Naive thymus-derived CD4-positive, alpha-beta T cell (primary cell): Measurements from ENCODE around the gene ELK3. TPM values are rescaled to one million over a fixed set of nuclear protein-coding genes. Genes with fewer than 3 reads are reported as not detected.

Source experiments
- ATAC-seq: fragments of 150-1000 bp; cut with Tn5 transposase; 2 replicates; pipeline ENCODE4 v1.10.0; 2021; ENCODE audit warnings: mild to moderate bottlenecking, moderate library complexity
- CTCF ChIA-PET: fragments of 350-600 bp; sonication (Branson Sonifier 250); formaldehyde crosslinking; loops from one replicate; lab custom pipeline; 2021; ENCODE audit warnings: antibody characterized with exemption; lab: Charles Lee
- POLR2A ChIA-PET: fragments of 350-600 bp; sonication (Branson Sonifier 250); formaldehyde crosslinking; loops from one replicate; lab custom pipeline; 2021; ENCODE audit warnings: antibody characterized with exemption, inconsistent platforms; lab: Charles Lee
- DNase-seq, 9 donors: peaks; one replicate each; pipeline versions ENCODE4 v3.0.0 to v3.0.0-alpha.2; 2020 to 2022; ENCODE audit warnings: mixed read lengths in 1 of 9
- H3K27ac ChIP-seq: one replicate; pipeline ENCODE4 v1.7.0; 2013; ENCODE audit warnings: mild to moderate bottlenecking, low read depth, low read length, moderate library complexity
- H3K27me3 ChIP-seq, 2 donors: one replicate each; pipeline ENCODE4 v1.7.0; 2013; ENCODE audit warnings: low read length in 2 of 2, mild to moderate bottlenecking in 2 of 2, moderate library complexity in 2 of 2; ENCODE audit not compliant: control insufficient read depth in 2 of 2, insufficient read depth in 2 of 2
- H3K36me3 ChIP-seq, 3 experiments: 1 replicate in 2 of 3; 2 replicates in 1 of 3; pipeline ENCODE4 v1.7.0; 2013; ENCODE audit warnings: low read length in 3 of 3, mild to moderate bottlenecking in 3 of 3, moderate library complexity in 1 of 3; ENCODE audit not compliant: insufficient read depth in 3 of 3, control insufficient read depth in 2 of 3
- H3K4me1 ChIP-seq, 2 donors: one replicate each; pipeline ENCODE4 v1.7.0; 2013; ENCODE audit warnings: low read length in 2 of 2, mild to moderate bottlenecking in 2 of 2, moderate library complexity in 1 of 2; ENCODE audit not compliant: control insufficient read depth in 2 of 2, insufficient read depth in 2 of 2
- H3K4me3 ChIP-seq: 2 replicates; pipeline ENCODE4 v1.7.0; 2013; ENCODE audit warnings: mild to moderate bottlenecking, low read length
- H3K9me3 ChIP-seq, 3 experiments: 1 replicate in 2 of 3; 2 replicates in 1 of 3; pipeline ENCODE4 v1.7.0; 2013; ENCODE audit warnings: low read length in 3 of 3; ENCODE audit not compliant: control insufficient read depth in 2 of 3
- H3K27ac Mint-ChIP-seq, 9 donors: one replicate each; pipeline ENCODE4 v1.8.0; 2020 to 2022; ENCODE audit warnings: mixed read lengths in 9 of 9, mild to moderate bottlenecking in 8 of 9, moderate library complexity in 5 of 9, inconsistent platforms in 2 of 9
- H3K27me3 Mint-ChIP-seq, 5 donors: one replicate each; pipeline ENCODE4 v1.8.0; 2021 to 2022; ENCODE audit warnings: mixed read lengths in 5 of 5, mild to moderate bottlenecking in 1 of 5
- H3K36me3 Mint-ChIP-seq, 5 donors: one replicate each; pipeline ENCODE4 v1.8.0; 2020 to 2022; ENCODE audit warnings: mixed read lengths in 5 of 5, mild to moderate bottlenecking in 3 of 5, inconsistent platforms in 1 of 5
- H3K4me1 Mint-ChIP-seq, 7 donors: one replicate each; pipeline ENCODE4 v1.8.0; 2020 to 2022; ENCODE audit warnings: mixed read lengths in 7 of 7, mild to moderate bottlenecking in 3 of 7, inconsistent platforms in 1 of 7
- H3K4me3 Mint-ChIP-seq, 10 donors: one replicate each; pipeline ENCODE4 v1.8.0; 2020 to 2022; ENCODE audit warnings: mild to moderate bottlenecking in 10 of 10, mixed read lengths in 10 of 10, moderate library complexity in 6 of 10, inconsistent platforms in 2 of 10
- H3K9me3 Mint-ChIP-seq, 11 donors: one replicate each; pipeline ENCODE4 v1.8.0; 2020 to 2022; ENCODE audit warnings: mixed read lengths in 11 of 11, mild to moderate bottlenecking in 4 of 11, inconsistent platforms in 1 of 11, moderate library complexity in 1 of 11
- intact Hi-C, 2 donors: fragments of 100-400 bp; cut with micrococcal nuclease; formaldehyde crosslinking; loops; one replicate each; pipeline ENCODE4 v1.15.1; 2023
- polyA plus RNA-seq, 2 donors: library from polyadenylated mRNA; unstranded; fragments of 300-500 nt; fragmentation: Illumina TruSeq; gene quantifications; one replicate each; pipeline ENCODE4 v1.2.3, GENCODE V29; 2021
- total RNA-seq, 6 experiments: library from RNA in 5 of 6; stranded (reverse) in 5 of 6; gene quantifications; 1 replicate in 5 of 6; 2 replicates in 1 of 6; pipeline ENCODE4 v1.2.3 and lab custom pipeline; 2021 to 2026

ELK3 gene
- total and polyA plus RNA-seq, 7 experiments from 2014 or later: 16.8 to 52.3 (median 29.4) TPM

DNA sequence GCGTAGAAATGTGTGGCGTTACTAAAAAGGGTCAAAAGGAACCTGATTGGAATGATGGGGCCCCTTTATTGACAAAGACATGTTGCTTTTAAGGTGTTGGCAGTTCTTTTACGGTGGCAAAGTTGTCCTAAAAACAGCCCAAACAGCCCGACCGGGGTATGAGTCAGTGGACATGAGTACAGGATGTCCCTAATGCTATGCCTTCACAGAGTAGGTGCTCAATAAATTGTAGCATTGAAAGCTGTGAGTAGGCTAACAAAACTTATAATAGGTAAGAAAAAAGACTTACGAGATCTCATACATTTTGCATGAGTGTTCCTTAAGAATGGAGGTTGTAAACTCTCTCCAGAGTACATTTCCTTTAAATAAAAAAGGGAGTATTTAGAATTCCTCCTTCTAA is 2.6 kb downstream of the ELK3 start:
- Histone ChIP-seq H3K36me3 (peaks cover 0 to 4% (median 0%) of the 10 kb centered on the region in 3 experiments), H3K9me3 (no peaks in the 10 kb centered on the region), H3K27ac (peak overlapping the region; percentile 77), H3K27me3 (no peaks in the 10 kb centered on the region), H3K4me3 (peak overlapping the region; percentile 59), H3K4me1 (peaks cover 29 to 33% of the 10 kb centered on the region in 2 donors)
- peaks cover 0 to 3% (median 0%) of the 10 kb centered on the region in 5 donors for H3K27me3 Mint-ChIP-seq
- intact Hi-C loops: loop anchor here (5.0 to 10.0 kb wide), 5 partner anchors 52 to 982 kb away; partner anchors contain the start of genes AMDHD1 (in 2 of the 2), CCDC38 (in 2 of the 2), FGD6 (in 2 of the 2) and VEZT (in 2 of the 2)
- no peak for ATAC-seq
- ChIA-PET POLR2A (interaction anchor here (1.3 to 6.7 kb wide), 2 partner anchors 13 to 305 kb away, joined by 4 to 118 read pairs; no protein-coding TSS in a partner anchor), CTCF (interaction anchor here (1.0 to 6.9 kb wide), 3 partner anchors 9 to 19 kb away, joined by 3 to 35 read pairs (median 4); no protein-coding TSS in a partner anchor)
- H3K27ac Mint-ChIP-seq: peak overlapping the region in 8 of 9 donors; percentile 95 to 99 (median 98)
- H3K4me1 Mint-ChIP-seq: peaks cover 31 to 64% (median 51%) of the 10 kb centered on the region in 7 donors
- H3K36me3 Mint-ChIP-seq: peaks cover under 1 to 10% (median 8%) of the 10 kb centered on the region in 5 donors
- H3K9me3 Mint-ChIP-seq: peaks cover 0 to 1% (median 0%) of the 10 kb centered on the region in 11 donors
- peak overlapping the region; percentile 53 to 100 (median 96) for H3K4me3 Mint-ChIP-seq
- DNase-seq: no peak

DNA sequence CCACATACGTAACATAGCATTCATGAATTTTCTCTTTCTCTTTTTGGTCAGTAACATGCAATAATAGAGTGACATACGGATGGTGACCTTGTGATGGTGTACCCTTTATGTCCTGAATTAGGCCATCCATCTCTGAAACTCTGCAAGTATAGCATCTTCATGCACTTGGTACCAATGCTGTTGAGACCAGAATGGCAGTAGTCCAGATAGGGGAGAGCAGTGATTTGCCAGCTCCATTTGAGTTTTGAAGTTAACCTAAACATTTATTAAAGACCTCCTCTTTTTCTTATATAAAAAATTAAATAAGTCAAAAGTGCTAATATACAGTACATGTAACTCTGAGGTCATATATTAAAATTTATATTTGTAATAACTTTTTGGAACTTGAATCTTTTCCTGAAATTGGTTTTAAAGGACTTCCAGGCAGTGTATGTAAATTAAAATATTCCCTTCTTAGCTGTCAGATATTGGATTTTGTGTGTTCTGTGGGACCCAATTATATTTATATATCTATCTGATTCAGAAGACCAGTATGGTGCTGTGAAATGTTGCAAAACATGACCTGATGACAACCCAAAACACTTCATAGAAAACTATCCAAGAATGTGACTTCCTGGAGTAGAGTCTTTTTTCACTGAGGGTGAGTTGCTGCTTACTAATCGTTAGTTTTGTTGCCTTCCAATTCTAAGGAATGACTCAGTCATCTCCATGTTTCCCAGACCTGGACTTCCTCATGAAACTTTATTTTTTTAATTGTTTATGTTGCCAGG is 3.5 kb downstream of the ELK3 start:
- ChIA-PET POLR2A (interaction anchor here (0.9 to 6.7 kb wide), 2 partner anchors 12 to 135 kb away, joined by 3 to 118 read pairs; no protein-coding TSS in a partner anchor), CTCF (interaction anchor here (1.0 to 6.9 kb wide), 4 partner anchors 8 to 201 kb away, joined by 3 to 35 read pairs (median 4); no protein-coding TSS in a partner anchor)
- peaks cover 5 to 13% (median 11%) of the 10 kb centered on the region in 5 donors for H3K36me3 Mint-ChIP-seq
- peaks cover 0 to 3% (median 0%) of the 10 kb centered on the region in 5 donors for H3K27me3 Mint-ChIP-seq
- intact Hi-C loops: loop anchor here (5.0 to 10.0 kb wide), 5 partner anchors 53 to 983 kb away; partner anchors contain the start of genes AMDHD1 (in 2 of the 2), CCDC38 (in 2 of the 2), FGD6 (in 2 of the 2) and VEZT (in 2 of the 2)
- peaks cover 29 to 33% of the 10 kb centered on the region in 2 donors for H3K4me1 ChIP-seq
- peak overlapping the region; percentile 11 for H3K4me3 ChIP-seq
- peak overlapping the region in 8 of 10 donors; percentile 2 to 99 (median 50) for H3K4me3 Mint-ChIP-seq
- DNase-seq: no peak
- peaks cover 0 to 1% (median 0%) of the 10 kb centered on the region in 11 donors for H3K9me3 Mint-ChIP-seq
- no peaks in the 10 kb centered on the region for H3K27me3 ChIP-seq
- peaks cover 31 to 64% (median 56%) of the 10 kb centered on the region in 7 donors for H3K4me1 Mint-ChIP-seq
- ATAC-seq: no peak
- H3K9me3 ChIP-seq: no peaks in the 10 kb centered on the region
- H3K36me3 ChIP-seq: peaks cover 0 to 4% (median 0%) of the 10 kb centered on the region in 3 experiments
- H3K27ac Mint-ChIP-seq: peak overlapping the region in 8 of 9 donors; percentile 3 to 99 (median 97)
- peak overlapping the region; percentile 25 for H3K27ac ChIP-seq

DNA sequence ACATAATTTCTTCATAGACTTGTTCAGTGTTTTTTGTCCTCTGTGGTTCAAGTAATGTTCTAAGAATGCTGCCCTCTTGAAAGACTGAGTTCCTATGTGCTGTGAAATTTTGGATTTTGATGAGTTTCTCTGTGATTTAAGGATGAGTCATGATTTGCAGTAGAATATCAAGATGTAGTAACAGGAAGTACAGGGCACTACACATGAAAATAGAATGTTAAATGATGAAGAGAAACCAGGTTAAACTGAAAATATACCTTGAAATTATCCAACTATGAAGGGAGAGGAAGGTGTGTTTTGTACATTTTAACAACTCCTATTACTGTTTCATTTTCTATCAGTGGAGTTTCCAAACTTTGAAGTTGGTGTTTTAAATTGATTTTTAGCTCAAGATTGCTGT is 4.8 kb downstream of the ELK3 start:
- Histone ChIP-seq H3K27me3 (no peaks in the 10 kb centered on the region), H3K4me3 (no peak overlapping the region), H3K27ac (peak overlapping the region; percentile 1), H3K36me3 (peaks cover 0 to 4% (median 0%) of the 10 kb centered on the region in 3 experiments), H3K4me1 (peaks cover 28 to 29% of the 10 kb centered on the region in 2 donors), H3K9me3 (no peaks in the 10 kb centered on the region)
- CTCF ChIA-PET: interaction anchor here (0.8 to 6.9 kb wide), 3 partner anchors 8 to 200 kb away, joined by 3 to 35 read pairs (median 4); no protein-coding TSS in a partner anchor
- Mint-ChIP-seq H3K27me3 (peaks cover 0 to 3% (median 0%) of the 10 kb centered on the region in 5 donors), H3K27ac (peak overlapping the region; percentile 0 to 99 (median 68)), H3K4me3 (peak overlapping the region; percentile 1 to 68 (median 34)), H3K4me1 (peaks cover 27 to 66% (median 58%) of the 10 kb centered on the region in 7 donors), H3K36me3 (peaks cover 8 to 21% (median 15%) of the 10 kb centered on the region in 5 donors), H3K9me3 (peaks cover 0 to 1% (median 0%) of the 10 kb centered on the region in 11 donors)
- ATAC-seq: peak; percentile 24
- POLR2A ChIA-PET: interaction anchor here (0.6 to 6.7 kb wide), 4 partner anchors 11 to 125 kb away, joined by 3 to 118 read pairs (median 6); no protein-coding TSS in a partner anchor
- DNase-seq: peak in 3 of 9 donors; percentile 17 to 32 (median 31)
- intact Hi-C loops: loop anchor here (1.0 to 10.0 kb wide), 6 partner anchors 16 to 984 kb away; partner anchors contain the start of genes AMDHD1 (in 2 of the 2), CCDC38 (in 2 of the 2), FGD6 (in 2 of the 2) and VEZT (in 2 of the 2)

DNA sequence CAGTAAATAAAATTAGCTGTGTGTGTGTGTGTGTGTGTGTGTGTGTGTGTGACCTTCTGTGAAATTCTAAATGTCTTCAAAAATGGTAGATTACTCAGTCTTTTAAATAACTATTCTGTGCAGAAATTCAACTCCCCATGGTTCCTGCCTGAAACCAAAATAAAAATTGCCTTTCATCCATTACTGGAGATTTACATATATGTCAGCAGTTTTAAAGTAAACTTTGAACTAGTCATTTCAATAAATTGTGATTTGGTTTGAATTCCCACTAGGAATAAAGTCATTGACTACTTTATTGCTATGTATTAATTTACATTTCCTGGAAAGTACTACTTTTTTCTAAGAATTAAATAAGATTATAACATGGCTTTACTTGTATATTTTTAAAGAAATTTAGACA is 5.3 kb downstream of the ELK3 start:
- Histone ChIP-seq H3K27ac (peak overlapping the region; percentile 1), H3K27me3 (no peaks in the 10 kb centered on the region), H3K4me1 (peaks cover 29 to 30% of the 10 kb centered on the region in 2 donors), H3K9me3 (no peaks in the 10 kb centered on the region), H3K4me3 (no peak overlapping the region), H3K36me3 (peaks cover 0 to 4% (median 0%) of the 10 kb centered on the region in 3 experiments)
- Mint-ChIP-seq H3K4me1 (peaks cover 26 to 71% (median 63%) of the 10 kb centered on the region in 7 donors), H3K36me3 (peaks cover 8 to 22% (median 15%) of the 10 kb centered on the region in 5 donors), H3K4me3 (peak overlapping the region in 7 of 10 donors; percentile 11 to 68 (median 36)), H3K27me3 (peaks cover 0 to 3% (median 0%) of the 10 kb centered on the region in 5 donors), H3K9me3 (no peaks in the 10 kb centered on the region), H3K27ac (peak overlapping the region in 8 of 9 donors; percentile 2 to 99 (median 68))
- ATAC-seq: no peak
- ChIA-PET POLR2A (interaction anchor here (0.8 to 6.7 kb wide), 3 partner anchors 10 to 125 kb away, joined by 4 to 118 read pairs (median 7); no protein-coding TSS in a partner anchor), CTCF (interaction anchor here (6.9 kb wide), 1 partner anchor 11 kb away, joined by 35 read pairs; no protein-coding TSS in a partner anchor)
- intact Hi-C loops: loop anchor here (1.0 to 10.0 kb wide), 6 partner anchors 16 to 985 kb away; partner anchors contain the start of genes AMDHD1 (in 2 of the 2), CCDC38 (in 2 of the 2), FGD6 (in 2 of the 2) and VEZT (in 2 of the 2)
- DNase-seq: no peak

DNA sequence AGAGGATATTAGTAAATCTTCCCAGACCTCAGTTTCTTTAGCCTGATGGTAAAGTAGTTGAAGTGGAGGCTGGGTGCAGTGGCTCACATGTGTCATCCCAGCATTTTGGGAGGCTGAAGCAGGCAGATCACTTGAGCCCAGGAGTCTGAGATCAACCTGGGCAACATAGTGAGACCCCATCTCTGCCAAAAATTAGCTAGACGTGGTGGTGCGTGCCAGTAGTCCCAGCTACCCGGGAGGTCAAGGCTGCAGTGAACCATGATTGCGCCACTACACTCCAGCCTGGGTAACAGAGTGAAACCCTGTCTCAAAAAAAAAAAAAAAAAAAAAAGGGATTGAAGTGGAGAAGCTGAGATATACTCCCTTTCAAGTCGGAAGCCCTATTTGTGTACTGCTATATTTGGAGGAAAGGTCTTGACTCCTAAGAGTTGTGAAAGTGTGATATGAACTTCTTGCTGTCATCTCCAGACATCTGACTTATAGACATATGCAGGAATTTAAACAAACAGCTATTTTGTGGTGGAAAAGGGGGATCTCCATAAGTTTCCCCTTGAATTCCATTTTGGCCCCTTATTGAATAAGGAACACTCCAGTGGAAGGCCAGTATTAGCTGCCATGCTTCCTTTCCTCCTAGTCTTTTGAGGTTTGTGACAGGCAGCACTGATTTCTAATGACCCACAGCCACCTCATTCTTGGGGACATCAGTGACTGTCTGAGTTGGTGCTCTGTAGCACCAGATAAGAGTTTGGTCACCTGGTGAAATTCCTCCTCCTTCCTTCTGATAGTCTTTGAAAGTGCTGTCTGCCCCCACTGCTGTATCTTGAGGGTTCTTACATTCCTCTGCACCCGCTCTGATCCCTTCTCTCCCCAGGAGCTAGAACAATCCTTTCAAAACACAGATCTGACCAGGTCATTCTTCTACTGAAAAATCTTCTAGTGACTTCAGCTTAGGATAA is 7.4 kb downstream of the ELK3 start:
- ChIA-PET CTCF (interaction anchor here (1.2 to 6.9 kb wide), 3 partner anchors 9 to 14 kb away, joined by 5 to 35 read pairs (median 7); no protein-coding TSS in a partner anchor), POLR2A (interaction anchor here (0.6 to 1.5 kb wide), 4 partner anchors 10 to 182 kb away, joined by 3 to 10 read pairs (median 3); no protein-coding TSS in a partner anchor)
- Histone ChIP-seq H3K9me3 (no peaks in the 10 kb centered on the region), H3K4me1 (peaks cover 46 to 48% of the 10 kb centered on the region in 2 donors), H3K27ac (no peak overlapping the region), H3K36me3 (no peaks in the 10 kb centered on the region), H3K27me3 (no peaks in the 10 kb centered on the region), H3K4me3 (no peak overlapping the region)
- Mint-ChIP-seq H3K9me3 (no peaks in the 10 kb centered on the region), H3K36me3 (peaks cover 3 to 33% (median 15%) of the 10 kb centered on the region in 5 donors), H3K27me3 (no peaks in the 10 kb centered on the region), H3K27ac (peak overlapping the region in 5 of 9 donors; percentile 14 to 79 (median 74)), H3K4me1 (peaks cover 42 to 84% (median 77%) of the 10 kb centered on the region in 7 donors), H3K4me3 (no peak overlapping the region)
- no peak for DNase-seq
- ATAC-seq: no peak
- intact Hi-C loops: no loop called here
